Measurements from ENCODE around the gene SLC10A3.

- no peak for TF ChIP-seq CTCF (IDR thresholded peaks at IDR 0.05)
- no peak for TF ChIP-seq POLR2AphosphoS5 (IDR thresholded peaks at IDR 0.05; ENCODE audit: low read depth, low read length)
- no peak for TF ChIP-seq NFIC (IDR thresholded peaks at IDR 0.05; ENCODE audit: borderline replicate concordance)
- no peak for TF ChIP-seq USF2 (IDR thresholded peaks at IDR 0.05; ENCODE audit: borderline replicate concordance, low read depth, low read length)
- TF ChIP-seq TCF12 (IDR thresholded peaks at IDR 0.05), result no peak
- TF ChIP-seq MAX (IDR thresholded peaks at IDR 0.05; ENCODE audit: low read depth), result no peak
- no peak for TF ChIP-seq TAF1 (IDR thresholded peaks at IDR 0.05; ENCODE audit: borderline replicate concordance, low read depth, low read length)
- no peak for TF ChIP-seq MXI1 (IDR thresholded peaks at IDR 0.05; ENCODE audit: low read depth, low read length)
- TF ChIP-seq EZH2phosphoT487 (IDR thresholded peaks at IDR 0.05; ENCODE audit: borderline replicate concordance, low read depth), result no peak
- no peak for TF ChIP-seq REST (IDR thresholded peaks at IDR 0.05; ENCODE audit: low read depth, low read length)
Measured at GRCh38 chrX:154483325-154483724, 7.1 kb downstream of the SLC10A3 start.
